ENCODE results near the gene MAST4. TPM values are rescaled to one million over a fixed set of nuclear protein-coding genes. Genes with fewer than 3 reads are reported as not detected.
A peak's percentile ranks its signal among the peaks of the same experiment; 100 is the strongest.

Gene MAST4
- total RNA-seq, 1 donor from 2014 or later = 112 TPM

DNA sequence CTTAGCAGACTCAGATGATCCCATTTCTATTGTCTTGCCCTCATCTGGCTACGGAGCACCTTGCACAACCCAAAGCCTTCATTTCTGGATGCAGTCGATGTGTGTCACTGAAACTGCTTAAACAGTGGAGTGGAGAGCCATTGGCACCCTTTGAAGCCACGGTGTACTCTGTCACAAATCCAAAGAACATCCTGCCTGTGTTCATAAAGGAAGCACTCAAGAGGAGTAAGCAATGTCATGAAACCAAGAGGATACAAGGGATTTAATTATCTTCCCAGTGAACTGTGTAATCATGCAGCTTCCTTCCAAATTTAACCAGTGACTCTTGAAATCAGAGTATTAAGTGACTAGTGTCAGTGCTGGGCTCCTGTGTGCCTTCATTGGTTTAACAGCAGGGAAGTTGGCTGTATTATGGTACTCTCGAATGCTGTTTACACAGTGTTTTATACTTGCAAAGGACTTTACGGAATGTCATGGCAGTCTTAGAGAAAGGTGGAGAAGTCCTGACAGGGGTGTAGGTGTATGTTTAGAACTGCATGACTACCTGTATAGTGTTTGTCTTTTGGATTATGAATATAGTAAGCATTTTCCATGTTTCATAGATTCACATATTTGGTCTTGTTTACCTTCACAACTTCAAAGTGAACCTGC lies 558.5 kb downstream of the MAST4 start:
- TF ChIP-seq, protein P1, sequence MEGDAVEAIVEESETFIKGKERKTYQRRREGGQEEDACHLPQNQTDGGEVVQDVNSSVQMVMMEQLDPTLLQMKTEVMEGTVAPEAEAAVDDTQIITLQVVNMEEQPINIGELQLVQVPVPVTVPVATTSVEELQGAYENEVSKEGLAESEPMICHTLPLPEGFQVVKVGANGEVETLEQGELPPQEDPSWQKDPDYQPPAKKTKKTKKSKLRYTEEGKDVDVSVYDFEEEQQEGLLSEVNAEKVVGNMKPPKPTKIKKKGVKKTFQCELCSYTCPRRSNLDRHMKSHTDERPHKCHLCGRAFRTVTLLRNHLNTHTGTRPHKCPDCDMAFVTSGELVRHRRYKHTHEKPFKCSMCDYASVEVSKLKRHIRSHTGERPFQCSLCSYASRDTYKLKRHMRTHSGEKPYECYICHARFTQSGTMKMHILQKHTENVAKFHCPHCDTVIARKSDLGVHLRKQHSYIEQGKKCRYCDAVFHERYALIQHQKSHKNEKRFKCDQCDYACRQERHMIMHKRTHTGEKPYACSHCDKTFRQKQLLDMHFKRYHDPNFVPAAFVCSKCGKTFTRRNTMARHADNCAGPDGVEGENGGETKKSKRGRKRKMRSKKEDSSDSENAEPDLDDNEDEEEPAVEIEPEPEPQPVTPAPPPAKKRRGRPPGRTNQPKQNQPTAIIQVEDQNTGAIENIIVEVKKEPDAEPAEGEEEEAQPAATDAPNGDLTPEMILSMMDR (IDR thresholded peaks at IDR 0.05; ENCODE audit: unreplicated experiment) = no peak
- Mint-ChIP-seq H3K27me3 (ENCODE audit: unreplicated experiment) (peaks cover 5% of the 10 kb centered on the region), H3K9me3 (ENCODE audit: unreplicated experiment) (no peaks in the 10 kb centered on the region), H3K27ac (ENCODE audit: unreplicated experiment) (no peak overlapping the region), H3K36me3 (ENCODE audit: low read depth, unreplicated experiment) (peaks cover 38% of the 10 kb centered on the region), H3K4me1 (ENCODE audit: unreplicated experiment) (no peaks in the 10 kb centered on the region), H3K4me3 (ENCODE audit: unreplicated experiment) (peak overlapping the region; percentile 63)
- no peak for DNase-seq (ENCODE audit: low spot score)

GRCh38 chr5:67156976-67157583 lies 560.9 kb downstream of the MAST4 start:
- Mint-ChIP-seq H3K4me1 (ENCODE audit: unreplicated experiment) (no peaks in the 10 kb centered on the region), H3K27ac (ENCODE audit: unreplicated experiment) (peak overlapping the region; percentile 10), H3K9me3 (ENCODE audit: unreplicated experiment) (no peaks in the 10 kb centered on the region), H3K36me3 (ENCODE audit: low read depth, unreplicated experiment) (peaks cover 40% of the 10 kb centered on the region), H3K27me3 (ENCODE audit: unreplicated experiment) (peaks cover 2% of the 10 kb centered on the region), H3K4me3 (ENCODE audit: unreplicated experiment) (no peak overlapping the region)
- DNase-seq (ENCODE audit: low spot score) = peak; percentile 28
- TF ChIP-seq, protein P1 (IDR thresholded peaks at IDR 0.05; ENCODE audit: unreplicated experiment) = peak; percentile 75

DNA sequence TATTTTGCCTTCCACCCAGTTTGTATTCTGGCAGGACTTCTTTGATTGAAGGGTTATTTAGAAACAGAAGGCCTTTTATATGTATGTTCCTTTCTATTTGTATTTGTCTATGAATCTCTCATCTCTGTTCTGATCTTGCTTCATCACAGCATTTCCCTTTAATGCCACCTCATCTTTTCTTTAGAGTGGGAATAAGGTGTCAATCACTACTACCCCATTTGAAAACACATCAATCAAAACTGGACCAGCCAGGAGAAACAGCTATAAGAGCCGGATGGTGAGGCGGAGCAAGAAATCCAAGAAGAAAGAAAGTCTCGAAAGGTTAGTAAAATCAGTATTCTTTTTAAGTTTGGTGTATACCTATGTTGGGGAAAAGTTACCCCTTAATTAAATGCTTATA lies 564.1 kb downstream of the MAST4 start:
- Mint-ChIP-seq H3K27ac (ENCODE audit: unreplicated experiment) (no peak overlapping the region), H3K4me1 (ENCODE audit: unreplicated experiment) (no peaks in the 10 kb centered on the region), H3K4me3 (ENCODE audit: unreplicated experiment) (peak overlapping the region; percentile 28), H3K27me3 (ENCODE audit: unreplicated experiment) (peaks cover 17% of the 10 kb centered on the region), H3K36me3 (ENCODE audit: low read depth, unreplicated experiment) (peaks cover 42% of the 10 kb centered on the region), H3K9me3 (ENCODE audit: unreplicated experiment) (no peaks in the 10 kb centered on the region)
- TF ChIP-seq, protein P1 (IDR thresholded peaks at IDR 0.05; ENCODE audit: unreplicated experiment) = no peak
- no peak for DNase-seq (ENCODE audit: low spot score)

DNA sequence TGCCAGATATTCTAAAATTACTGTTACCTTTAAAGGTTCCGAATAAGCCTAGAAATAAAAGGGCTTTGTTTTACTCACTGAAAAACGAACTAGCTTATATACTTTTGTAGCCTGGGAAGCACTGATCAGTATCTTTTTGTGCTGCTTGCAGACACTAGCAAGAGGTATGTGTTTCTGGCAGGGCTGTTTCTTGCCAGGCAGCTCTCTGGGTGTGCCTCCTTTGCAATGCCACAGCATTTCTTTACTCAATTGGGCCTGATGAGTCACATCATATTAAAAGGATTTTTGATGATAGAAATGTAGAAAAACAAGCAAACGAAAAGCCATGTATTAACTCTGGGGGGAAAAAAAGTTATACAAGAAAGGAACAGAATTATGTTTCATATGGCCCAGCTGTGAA lies 564.8 kb downstream of the MAST4 start:
- Mint-ChIP-seq H3K27me3 (ENCODE audit: unreplicated experiment) (peaks cover 20% of the 10 kb centered on the region), H3K36me3 (ENCODE audit: low read depth, unreplicated experiment) (peaks cover 40% of the 10 kb centered on the region), H3K27ac (ENCODE audit: unreplicated experiment) (no peak overlapping the region), H3K4me1 (ENCODE audit: unreplicated experiment) (no peaks in the 10 kb centered on the region), H3K9me3 (ENCODE audit: unreplicated experiment) (no peaks in the 10 kb centered on the region), H3K4me3 (ENCODE audit: unreplicated experiment) (no peak overlapping the region)
- TF ChIP-seq, protein P1 (IDR thresholded peaks at IDR 0.05; ENCODE audit: unreplicated experiment) = no peak
- no peak for DNase-seq (ENCODE audit: low spot score)

DNA sequence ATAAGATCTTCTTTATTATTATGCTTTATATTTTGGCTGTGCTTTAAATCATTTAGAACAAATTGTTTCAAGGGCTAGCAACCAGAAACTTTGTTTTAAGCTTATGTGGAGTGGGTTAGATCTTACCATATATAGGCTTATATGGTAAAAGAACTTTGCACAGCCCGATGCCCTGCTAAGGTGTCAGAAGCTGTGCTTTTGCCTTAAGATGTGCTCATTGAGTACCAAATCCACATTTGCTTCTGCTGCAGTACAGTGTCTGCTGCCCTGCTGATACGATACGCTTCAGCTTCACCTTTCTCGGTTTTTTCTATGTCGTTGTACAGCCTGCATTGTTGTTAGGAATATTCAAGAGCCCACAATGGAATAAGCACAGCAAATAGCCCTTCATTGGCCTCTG lies 565.6 kb downstream of the MAST4 start:
- Mint-ChIP-seq H3K4me1 (ENCODE audit: unreplicated experiment) (no peaks in the 10 kb centered on the region), H3K4me3 (ENCODE audit: unreplicated experiment) (no peak overlapping the region), H3K9me3 (ENCODE audit: unreplicated experiment) (no peaks in the 10 kb centered on the region), H3K27me3 (ENCODE audit: unreplicated experiment) (peaks cover 22% of the 10 kb centered on the region), H3K36me3 (ENCODE audit: low read depth, unreplicated experiment) (peaks cover 34% of the 10 kb centered on the region), H3K27ac (ENCODE audit: unreplicated experiment) (no peak overlapping the region)
- DNase-seq (ENCODE audit: low spot score) = no peak
- TF ChIP-seq, protein P1 (IDR thresholded peaks at IDR 0.05; ENCODE audit: unreplicated experiment) = no peak

All from endothelial cell (in vitro differentiated cells).